Head of caudate nucleus (tissue), 42 donors: Measurements from ENCODE around the gene IRF3.

Source experiments
- DNase-seq, 42 donors: peaks; one replicate each; pipeline versions ENCODE4 v3.0.0 to v3.0.0-alpha.2; 2020 to 2021; ENCODE audit warnings: mixed read lengths in 7 of 42
- intact Hi-C: fragments of 100-400 bp; cut with DNase I; formaldehyde crosslinking; loops from one replicate; pipeline ENCODE4 v1.15.0; 2022

The IRF3 gene

DNA sequence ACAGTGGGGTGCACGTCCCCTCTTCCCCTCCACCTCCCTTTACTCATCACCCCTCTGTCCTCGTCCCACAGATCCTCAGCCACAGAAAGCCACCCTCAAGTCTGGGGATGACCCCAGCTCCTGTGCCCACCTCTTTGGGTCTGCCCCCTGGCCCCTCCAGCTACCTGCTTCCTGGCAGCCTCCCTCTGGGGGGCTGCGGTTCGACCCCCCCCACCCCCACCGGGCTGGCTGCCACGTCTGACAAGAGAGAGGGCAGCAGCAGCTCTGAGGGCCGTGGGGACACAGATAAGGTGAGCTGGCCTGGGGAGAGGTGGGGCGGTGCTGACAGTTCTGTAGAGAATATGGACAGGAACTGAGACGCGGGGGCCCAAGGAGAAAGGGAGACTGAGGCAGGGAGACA lies 11.1 kb downstream of the IRF3 start:
- no peak for DNase-seq
- intact Hi-C loops, result no loop called here

DNA sequence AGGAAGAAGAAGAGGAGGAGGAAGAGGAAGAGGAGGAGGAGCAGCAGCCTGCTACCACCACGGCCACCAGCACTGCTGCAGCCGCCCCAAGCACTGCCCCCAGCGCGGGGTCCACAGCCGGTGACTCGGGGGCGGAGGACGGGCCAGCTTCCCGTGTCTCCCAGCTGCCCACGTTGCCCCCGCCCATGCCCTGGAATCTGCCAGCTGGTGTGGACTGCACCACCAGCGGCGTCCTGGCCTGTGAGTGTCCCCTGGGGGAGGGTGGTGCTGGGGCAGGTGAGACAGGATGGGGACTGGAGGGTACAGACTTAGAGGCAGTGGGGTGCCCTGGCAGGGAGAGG lies 12.2 kb downstream of the IRF3 start:
- no peak for DNase-seq
- intact Hi-C loops, result no loop called here

DNA sequence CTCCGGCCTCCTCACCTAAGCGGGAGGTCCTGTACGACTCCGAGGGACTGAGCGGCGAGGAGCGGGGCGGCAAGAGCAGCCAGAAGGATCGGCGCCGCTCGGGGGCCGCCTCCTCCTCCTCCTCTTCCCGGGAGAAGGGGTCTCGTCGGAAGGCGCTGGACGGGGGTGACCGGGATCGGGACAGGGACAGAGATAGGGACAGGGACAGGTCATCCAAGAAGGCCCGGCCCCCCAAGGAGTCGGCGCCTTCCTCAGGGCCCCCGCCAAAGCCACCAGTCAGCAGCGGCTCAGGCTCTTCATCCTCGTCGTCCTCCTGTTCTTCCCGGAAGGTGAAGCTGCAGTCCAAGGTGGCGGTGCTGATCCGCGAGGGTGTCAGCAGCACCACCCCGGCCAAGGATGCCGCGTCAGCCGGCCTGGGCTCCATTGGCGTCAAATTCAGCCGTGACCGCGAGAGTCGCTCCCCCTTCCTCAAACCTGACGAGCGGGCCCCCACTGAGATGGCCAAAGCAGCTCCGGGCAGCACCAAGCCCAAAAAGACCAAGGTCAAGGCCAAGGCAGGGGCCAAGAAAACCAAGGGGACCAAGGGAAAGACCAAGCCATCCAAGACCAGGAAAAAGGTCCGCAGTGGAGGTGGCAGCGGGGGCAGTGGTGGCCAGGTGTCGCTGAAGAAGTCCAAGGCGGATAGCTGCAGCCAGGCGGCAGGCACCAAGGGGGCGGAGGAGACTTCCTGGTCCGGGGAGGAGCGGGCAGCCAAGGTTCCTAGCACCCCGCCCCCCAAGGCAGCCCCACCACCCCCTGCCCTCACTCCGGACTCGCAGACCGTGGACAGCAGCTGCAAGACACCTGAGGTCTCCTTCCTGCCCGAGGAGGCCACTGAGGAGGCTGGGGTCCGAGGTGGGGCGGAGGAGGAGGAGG lies 12.8 kb downstream of the IRF3 start:
- intact Hi-C loops, result no loop called here
- no peak for DNase-seq

DNA sequence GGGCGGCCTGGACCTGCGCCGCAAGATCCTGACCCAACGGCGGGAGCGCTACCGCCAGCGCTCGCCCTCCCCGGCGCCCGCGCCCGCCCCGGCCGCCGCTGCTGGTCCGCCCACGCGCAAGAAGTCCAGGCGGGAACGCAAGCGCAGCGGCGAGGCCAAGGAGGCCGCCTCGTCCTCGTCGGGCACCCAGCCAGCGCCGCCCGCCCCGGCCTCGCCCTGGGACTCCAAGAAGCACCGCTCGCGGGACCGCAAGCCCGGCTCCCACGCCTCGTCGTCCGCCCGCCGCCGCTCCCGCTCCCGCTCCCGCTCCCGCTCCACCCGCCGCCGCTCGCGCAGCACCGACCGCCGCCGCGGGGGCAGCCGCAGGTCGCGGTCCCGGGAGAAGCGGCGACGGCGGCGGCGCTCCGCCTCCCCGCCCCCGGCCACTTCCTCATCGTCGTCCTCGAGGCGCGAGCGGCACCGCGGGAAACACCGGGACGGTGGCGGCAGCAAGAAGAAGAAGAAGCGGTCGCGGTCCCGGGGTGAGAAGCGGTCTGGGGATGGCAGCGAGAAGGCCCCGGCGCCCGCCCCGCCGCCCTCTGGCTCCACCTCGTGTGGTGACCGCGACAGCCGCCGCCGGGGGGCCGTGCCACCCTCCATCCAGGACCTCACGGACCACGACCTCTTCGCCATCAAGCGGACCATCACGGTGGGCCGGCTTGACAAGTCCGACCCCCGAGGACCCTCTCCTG lies 13.7 kb downstream of the IRF3 start:
- intact Hi-C loops, result no loop called here
- DNase-seq, result no peak

DNA sequence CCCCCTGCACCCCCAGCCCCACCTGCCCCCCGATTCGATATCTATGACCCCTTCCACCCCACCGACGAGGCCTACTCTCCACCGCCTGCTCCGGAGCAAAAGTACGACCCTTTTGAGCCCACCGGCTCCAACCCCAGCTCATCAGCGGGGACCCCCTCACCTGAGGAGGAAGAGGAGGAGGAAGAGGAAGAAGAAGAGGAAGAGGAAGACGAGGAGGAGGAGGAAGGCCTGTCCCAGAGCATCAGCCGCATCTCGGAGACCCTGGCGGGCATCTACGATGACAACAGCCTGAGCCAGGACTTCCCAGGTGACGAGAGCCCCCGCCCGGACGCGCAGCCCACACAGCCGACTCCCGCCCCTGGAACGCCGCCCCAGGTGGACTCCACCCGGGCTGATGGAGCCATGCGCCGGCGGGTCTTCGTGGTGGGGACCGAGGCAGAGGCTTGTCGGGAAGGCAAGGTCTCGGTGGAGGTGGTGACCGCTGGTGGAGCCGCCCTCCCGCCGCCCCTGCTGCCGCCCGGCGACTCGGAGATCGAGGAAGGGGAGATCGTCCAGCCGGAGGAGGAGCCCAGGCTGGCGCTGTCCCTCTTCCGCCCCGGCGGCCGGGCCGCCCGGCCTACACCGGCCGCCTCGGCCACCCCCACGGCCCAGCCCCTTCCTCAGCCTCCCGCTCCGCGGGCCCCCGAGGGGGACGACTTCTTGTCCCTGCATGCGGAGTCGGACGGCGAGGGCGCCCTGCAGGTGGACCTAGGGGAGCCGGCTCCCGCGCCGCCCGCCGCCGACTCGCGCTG lies 14.4 kb downstream of the IRF3 start:
- DNase-seq, result no peak
- intact Hi-C loops, result no loop called here

DNA sequence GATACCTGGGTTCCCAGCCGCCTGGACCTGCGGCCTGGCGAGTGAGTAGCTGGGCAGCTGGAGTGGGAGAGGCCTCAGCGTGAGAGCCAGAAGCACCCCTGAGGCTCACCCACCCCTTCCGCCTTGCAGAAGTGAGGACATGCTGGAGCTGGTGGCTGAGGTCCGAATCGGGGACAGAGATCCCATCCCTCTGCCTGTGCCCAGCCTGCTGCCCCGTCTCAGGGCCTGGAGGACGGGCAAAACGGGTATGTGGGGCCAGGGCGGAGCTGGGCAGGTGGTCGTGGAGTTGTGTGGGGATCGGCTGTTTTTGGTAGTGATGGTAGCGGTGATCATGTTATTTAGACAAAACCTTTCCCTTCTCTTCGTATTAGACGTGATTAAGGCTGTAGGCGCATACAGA lies 19.1 kb downstream of the IRF3 start:
- intact Hi-C loops, result no loop called here
- no peak for DNase-seq

DNA sequence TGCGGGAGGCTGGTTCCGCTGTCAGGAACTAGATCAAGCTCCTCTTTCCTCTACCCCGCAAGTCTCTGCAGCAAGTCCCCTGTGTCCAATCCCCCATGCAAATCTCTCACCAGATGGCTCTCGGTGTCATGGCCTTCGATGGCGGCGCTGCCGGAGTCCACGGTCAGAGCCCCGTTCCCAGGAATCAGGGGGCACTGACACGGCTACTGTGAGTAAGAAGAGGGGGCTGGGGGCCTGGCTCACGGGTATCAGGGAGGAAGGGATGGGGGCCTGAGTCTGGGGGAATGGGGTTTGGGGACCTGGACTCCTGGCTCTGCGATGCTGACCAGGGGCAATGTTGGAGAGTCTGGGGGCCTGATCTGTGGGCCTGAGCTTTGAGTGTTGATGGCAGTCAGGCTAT lies 19.7 kb downstream of the IRF3 start:
- no peak for DNase-seq
- intact Hi-C loops, result no loop called here

DNA sequence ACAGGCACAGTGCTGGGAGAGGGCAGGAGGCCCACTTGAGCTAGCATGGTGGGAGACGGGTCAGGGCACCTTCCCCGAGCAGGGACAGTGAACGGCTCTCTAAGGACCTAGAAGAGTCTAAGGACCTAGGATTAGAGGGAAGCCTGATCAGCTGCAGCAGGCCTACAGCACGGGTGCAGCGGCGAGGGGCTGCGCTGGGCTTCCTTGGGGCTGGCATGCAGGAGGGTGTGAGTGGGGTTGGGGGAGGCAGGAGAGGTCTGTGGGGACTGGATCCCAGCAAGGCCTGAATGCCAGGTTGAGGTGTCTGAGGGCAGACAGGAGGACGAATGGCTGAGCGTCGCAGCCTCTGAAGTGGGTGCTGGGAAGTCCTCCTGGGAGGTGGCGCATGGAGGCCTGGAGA lies 20.1 kb downstream of the IRF3 start:
- DNase-seq, result no peak
- intact Hi-C loops, result no loop called here

DNA sequence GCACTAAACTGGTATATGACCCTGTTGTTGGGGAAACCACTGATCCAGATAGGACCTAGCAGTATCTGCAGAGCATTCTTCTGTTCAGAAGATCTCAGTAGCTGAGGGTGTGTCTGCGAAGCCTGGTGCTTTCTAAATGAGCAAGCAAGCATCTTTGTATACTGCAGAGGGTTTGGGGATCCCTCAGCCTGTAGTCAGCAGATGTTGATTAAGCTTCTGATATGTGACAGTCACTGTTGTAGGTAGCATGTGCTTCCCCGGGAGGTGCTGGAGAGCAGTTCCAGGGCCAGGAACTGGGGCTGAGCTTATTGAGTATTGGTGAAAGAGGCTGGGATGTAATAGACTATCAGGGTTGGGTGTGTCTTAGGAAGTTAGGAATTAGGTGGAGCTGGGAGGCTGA lies 22.2 kb downstream of the IRF3 start:
- no peak for DNase-seq
- intact Hi-C loops, result no loop called here

DNA sequence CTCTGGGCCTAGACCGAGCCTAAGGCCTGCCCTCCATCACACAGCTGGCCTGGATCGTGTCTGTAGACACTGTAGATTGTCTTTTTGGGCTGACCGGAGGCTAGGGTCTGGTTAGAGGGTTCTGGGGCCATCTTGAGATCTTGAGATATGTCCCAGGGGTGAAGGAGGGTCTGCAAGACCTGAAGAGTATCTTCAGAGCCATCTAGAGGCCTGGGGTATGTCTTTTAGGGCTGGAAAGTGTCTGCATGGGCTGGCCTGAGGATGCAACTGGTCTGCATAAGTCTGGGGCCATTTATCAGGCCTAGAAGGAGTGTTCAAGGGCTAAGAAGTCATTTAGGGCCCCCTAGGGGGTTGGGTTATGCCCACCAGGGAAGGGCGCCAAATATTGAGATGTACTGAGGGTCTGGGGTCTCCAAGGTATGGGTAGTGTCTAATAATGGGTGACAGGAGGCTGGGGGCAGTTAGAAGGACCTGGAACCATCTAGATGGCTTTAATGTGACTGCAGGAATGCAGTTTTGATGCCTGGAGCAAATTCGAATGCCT lies 23.1 kb downstream of the IRF3 start:
- intact Hi-C loops, result no loop called here
- DNase-seq, result no peak

DNA sequence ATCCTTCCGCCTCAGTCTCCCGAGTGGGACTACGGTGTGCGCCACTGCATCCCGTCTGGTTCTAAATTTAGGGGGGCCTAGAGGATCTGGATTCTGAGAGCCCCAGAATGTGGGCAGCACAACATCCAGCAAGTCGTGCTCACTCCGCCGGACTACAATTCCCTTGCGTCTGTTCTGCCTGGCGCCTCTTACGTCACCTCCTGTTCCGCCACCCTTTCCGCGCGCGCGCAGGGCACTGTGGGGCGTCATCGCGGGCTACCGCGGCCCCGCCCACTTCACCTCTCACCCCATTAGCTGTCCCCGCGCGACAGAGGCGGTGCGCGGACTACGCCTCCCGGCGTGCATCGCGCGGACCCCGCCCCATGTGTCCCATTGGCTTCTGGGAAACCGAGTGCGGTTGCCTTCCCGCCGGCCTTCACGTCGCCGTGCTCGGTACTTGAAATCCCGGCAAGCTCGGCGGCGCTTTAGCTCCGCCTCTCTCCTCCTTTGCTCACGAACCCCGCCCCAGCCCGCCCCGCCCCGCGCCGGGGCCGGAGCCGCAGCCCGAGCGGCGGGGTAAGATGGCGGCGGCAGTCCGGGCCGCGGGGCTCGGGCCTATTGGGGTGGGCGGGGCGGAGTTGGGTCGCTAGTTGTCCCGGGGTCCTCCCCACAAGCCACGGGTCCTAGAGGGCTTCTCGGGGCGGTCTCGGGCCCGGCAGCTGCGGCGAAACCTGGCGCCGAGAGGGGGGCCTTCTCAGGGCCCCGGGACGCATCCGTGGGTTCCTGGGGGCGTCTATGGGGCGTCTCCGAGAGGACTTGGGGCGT lies 23.8 kb downstream of the IRF3 start, which contains the start of gene SCAF1:
Gene SCAF1, plus strand, starts transcription at position 522 of the 804 bp plus-strand sequence. CDS start 2,818 bp downstream, outside the sequence.
- DNase-seq, result peak; percentile 96 to 100 (median 99)
- intact Hi-C loops, result loop anchor here (2.0 kb wide), 1 partner anchor 35 kb away; the partner anchor contains the start of gene PRMT1

DNA sequence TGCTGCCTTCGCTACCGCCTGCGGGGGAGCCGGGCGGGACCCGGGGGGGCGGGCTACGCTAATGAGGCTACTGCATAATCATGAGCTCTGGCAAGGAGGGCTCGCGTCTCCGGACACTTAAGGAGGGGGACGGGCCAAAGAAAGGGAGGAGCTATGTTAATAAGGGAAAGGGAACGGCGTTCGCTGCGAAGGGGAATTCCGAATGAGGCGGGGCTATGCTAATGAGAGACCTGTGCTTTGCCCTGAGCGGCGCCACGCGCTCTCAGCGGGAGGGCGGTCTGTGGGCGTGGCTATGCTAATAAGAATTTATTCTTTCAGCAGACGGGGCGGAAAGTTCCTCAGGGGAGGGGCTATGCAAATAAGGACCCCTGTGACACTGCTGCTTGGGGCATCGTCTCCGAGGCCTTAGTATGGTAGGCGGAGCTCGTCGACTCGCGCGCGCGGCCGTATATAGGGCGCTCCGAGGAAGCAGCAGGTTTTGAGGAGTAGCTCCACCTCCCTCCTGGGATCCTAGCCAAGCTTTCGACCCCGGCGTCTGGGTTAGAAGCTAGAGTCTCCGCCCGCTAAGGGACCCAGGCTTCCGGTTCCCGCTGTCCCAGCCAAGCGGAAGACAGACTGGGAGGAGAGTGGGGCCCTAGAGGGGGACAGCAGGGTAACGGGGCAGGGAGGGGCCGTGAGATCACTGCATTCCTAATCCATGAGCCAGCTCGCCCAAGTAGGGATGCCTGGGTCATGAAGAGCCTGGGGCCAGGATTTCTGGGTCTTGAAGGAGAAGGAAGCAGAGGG lies 25.4 kb downstream of the IRF3 start, which contains the start of gene RRAS:
Gene RRAS, minus strand, starts transcription at position 31 of the 786 bp plus-strand sequence. CDS start 45 bp downstream, outside the sequence.
- intact Hi-C loops, result loop anchor here (2.0 kb wide), 1 partner anchor 36 kb away; the partner anchor contains the start of gene PRMT1
- peak; percentile 96 to 100 (median 100) for DNase-seq

DNA sequence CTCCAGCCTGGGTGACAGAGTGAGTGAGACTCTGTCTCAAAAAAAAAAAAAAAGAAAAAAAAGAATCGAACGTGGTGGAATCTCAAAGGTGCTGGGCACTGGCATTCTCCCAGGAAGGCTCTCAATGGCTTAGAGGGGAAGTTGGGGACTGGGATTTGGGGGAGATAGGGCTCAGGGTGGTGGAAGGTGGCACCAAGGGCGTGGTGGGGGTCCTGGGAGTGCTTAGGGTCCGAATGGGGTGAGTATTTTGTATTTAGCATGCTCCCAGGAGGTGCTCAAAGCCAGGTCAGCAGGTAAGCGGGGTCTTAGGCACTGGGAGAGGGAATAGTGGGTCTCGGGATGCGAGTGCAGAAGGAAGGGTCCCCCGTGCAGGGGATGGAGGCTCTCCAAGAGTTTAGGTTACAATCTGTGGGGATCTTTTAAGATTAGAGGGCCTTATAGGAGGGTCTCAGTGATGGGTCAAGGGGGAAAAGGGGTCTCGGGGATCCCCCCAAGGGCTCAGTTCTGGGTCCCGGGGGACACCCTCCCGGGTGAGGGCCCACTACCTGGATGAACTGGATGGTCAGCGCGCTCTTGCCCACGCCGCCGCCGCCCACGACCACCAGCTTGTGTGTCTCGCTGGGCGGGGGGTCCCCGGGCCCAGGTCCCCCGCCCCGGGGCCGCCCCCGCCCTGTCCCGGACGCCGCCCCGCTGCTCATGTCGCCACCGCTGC lies 26.1 kb downstream of the IRF3 start:
- intact Hi-C loops, result loop anchor here (2.0 to 5.0 kb wide), 2 partner anchors 37 to 47 kb away; partner anchors contain the start of genes PRMT1 and PRR12
- DNase-seq, result peak in 1 of 42 donors; percentile 15

DNA sequence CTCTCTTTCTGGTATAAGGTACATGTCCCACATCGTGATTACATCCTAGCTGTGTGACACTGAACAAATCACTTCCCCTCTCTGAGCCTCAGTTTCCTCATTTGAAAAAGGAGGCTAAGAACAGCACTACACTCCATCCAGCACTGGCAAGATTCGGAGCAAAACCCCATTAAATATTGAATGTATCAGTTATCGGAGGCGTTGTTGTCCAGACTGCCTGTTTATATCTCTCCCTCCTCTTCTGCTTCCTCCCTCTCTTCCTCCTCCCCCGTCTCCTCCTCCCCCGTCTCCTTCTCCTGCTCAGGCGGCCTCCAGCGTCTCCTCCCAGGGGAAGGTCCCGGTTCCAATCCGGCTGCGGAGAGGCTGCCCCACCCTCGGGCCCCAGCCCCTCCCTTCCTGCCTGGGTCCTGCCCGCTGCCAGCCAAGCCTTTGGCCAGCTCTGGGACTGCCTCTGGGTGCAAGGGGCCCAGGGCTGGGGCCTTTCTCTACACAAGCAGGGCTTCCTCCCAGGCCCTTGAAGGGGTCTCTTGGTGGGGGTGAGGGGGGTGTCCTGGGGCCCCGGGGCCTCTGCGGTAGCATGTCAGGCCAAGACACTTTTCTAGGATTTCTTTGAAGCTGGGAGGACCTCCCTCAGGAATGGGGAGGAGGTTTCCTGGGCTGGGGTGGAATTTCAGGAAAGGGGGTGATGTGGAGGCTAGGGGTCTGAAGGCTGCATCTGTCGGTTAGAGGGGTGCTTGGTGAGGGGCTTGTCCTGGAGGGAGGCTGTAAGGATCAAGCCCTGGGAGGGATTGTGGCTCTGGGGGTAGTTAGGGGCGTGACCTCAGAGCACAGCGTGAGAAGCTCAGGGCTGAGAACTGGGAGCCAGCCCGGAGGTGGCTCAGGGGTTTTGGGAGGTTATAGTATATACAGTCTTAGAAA lies 27.6 kb downstream of the IRF3 start:
- DNase-seq, result peak in 33 of 42 donors; percentile 20 to 70 (median 41)
- intact Hi-C loops, result loop anchor here (5.0 kb wide), 1 partner anchor 46 kb away; the partner anchor contains the start of gene PRR12

DNA sequence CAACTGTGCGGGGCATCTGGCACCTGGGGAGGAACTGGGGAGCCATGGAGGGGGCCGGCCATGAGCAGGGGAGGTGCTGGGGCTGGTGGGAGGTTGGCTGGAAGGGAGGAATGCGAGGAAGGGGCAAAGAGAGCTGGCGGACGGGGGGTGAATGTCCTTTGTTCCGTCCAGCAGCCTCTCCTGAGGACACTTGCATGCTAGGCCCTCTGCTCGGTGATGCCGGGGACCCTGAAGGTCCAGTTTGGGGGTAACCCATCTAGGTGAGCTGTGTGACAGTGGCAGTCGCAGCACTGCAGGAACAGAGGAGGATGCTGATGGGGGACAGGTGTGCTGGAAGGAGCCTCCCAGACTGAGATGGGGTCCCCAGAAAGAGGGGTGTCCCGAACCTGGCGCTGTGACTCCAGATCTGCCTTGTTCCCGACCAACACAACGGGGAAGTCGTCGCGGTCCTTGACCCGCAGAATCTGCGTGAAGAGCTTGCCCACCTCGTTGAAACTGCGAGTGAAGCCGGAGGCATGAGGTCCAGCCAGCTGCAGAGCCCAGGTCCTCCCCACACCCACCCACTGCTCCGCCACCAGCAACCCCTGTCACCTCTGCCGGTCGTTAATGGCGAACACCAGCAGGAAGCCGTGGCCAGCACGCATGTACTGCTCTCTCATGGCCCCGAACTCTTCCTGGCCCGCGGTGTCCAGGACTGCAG lies 29.3 kb downstream of the IRF3 start:
- DNase-seq, result no peak
- intact Hi-C loops, result loop anchor here (5.0 kb wide), 1 partner anchor 44 kb away; the partner anchor contains the start of gene PRR12
